ENCODE data around the gene TTC24. TPM values are rescaled to one million over a fixed set of nuclear protein-coding genes. Genes with fewer than 3 reads are reported as not detected.

Gene TTC24
- polyA plus RNA-seq, 3 donors = 0.14 to 0.31 TPM; not detected in 1

DNA sequence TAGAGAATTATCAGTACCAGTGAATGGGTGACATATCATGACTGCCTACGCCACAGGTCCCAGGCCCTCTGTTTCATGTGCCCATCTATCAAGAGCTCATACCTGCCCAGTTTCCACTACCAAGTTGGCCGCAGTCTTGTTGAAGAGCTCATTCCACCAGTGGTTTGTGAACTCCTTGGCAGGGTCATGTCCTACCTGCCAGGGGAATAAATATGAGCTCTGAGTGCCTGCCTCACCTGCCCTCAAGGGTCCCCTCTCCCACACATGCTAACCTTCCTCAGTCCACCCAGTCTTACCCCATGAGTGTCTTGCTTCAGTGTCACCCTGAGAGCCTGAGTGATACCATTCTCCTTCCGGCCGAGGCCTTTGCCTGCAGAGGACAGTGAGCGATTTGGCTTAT is 18.6 kb downstream of the TTC24 start:
- H3K9me3 Mint-ChIP-seq = no peaks in the 10 kb centered on the region
- peaks cover 47 to 51% of the 10 kb centered on the region in 2 donors for H3K36me3 Mint-ChIP-seq
- DNase-seq = no peak
- H4K20me1 ChIP-seq (ENCODE audit: insufficient read depth, low read length) = no peaks in the 10 kb centered on the region
- peak overlapping the region in 2 of 7 donors; percentile 11 to 37 for H3K27ac Mint-ChIP-seq
- no peaks in the 10 kb centered on the region for H3K27me3 ChIP-seq (ENCODE audit: control insufficient read depth in 2 of 2, insufficient read depth in 2 of 2, low read length in 2 of 2)
- H3K4me1 Mint-ChIP-seq = peaks cover 26% of the 10 kb centered on the region
- no peak overlapping the region for H3K9ac ChIP-seq (ENCODE audit: insufficient read depth, low read length, poor library complexity, severe bottlenecking)
- H3K36me3 ChIP-seq (replicated peaks in 1 of 2; ENCODE audit: control insufficient read depth in 1 of 2, insufficient read depth in 2 of 2, low read length in 2 of 2) = peaks cover 34 to 58% of the 10 kb centered on the region in 2 donors
- 92% methylated on average over 5 of the region's 5 CpGs for WGBS (ENCODE audit: insufficient coverage)
- H3K79me2 ChIP-seq (ENCODE audit: insufficient read depth, low read length) = peaks cover 22% of the 10 kb centered on the region
- H3K4me3 Mint-ChIP-seq = no peak overlapping the region
- TF ChIP-seq, protein P1, sequence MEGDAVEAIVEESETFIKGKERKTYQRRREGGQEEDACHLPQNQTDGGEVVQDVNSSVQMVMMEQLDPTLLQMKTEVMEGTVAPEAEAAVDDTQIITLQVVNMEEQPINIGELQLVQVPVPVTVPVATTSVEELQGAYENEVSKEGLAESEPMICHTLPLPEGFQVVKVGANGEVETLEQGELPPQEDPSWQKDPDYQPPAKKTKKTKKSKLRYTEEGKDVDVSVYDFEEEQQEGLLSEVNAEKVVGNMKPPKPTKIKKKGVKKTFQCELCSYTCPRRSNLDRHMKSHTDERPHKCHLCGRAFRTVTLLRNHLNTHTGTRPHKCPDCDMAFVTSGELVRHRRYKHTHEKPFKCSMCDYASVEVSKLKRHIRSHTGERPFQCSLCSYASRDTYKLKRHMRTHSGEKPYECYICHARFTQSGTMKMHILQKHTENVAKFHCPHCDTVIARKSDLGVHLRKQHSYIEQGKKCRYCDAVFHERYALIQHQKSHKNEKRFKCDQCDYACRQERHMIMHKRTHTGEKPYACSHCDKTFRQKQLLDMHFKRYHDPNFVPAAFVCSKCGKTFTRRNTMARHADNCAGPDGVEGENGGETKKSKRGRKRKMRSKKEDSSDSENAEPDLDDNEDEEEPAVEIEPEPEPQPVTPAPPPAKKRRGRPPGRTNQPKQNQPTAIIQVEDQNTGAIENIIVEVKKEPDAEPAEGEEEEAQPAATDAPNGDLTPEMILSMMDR (IDR thresholded peaks at IDR 0.05) = no peak
- H2AFZ ChIP-seq (ENCODE audit: insufficient read depth, low read depth, low read length, poor library complexity, severe bottlenecking) = no peak overlapping the region
- no peak overlapping the region for H3K27ac ChIP-seq (ENCODE audit: low read depth in 1 of 2, low read length in 2 of 2)
- H3K9me3 ChIP-seq (replicated peaks in 1 of 2; ENCODE audit: control insufficient read depth in 1 of 2, insufficient read depth in 1 of 2, low read length in 2 of 2) = no peaks in the 10 kb centered on the region
- no peak overlapping the region for H3K4me2 ChIP-seq (replicated peaks; ENCODE audit: extremely low read depth, low read length, poor library complexity, severe bottlenecking)
- H3K27me3 Mint-ChIP-seq (ENCODE audit: low read depth in 3 of 3) = peaks cover 0 to 2% (median 2%) of the 10 kb centered on the region in 3 donors
- no peak overlapping the region for H3K4me3 ChIP-seq (replicated peaks in 1 of 3; ENCODE audit: low read depth in 2 of 3, low read length in 3 of 3)
- peaks cover 23 to 26% of the 10 kb centered on the region in 2 donors for H3K4me1 ChIP-seq (ENCODE audit: control insufficient read depth in 1 of 2, insufficient read depth in 2 of 2, low read length in 2 of 2)
- intact Hi-C loops (cut with micrococcal nuclease) = loop anchor here in 1 of 2 donors (5.0 kb wide), 1 partner anchor 121 kb away; no protein-coding TSS in a partner anchor

DNA sequence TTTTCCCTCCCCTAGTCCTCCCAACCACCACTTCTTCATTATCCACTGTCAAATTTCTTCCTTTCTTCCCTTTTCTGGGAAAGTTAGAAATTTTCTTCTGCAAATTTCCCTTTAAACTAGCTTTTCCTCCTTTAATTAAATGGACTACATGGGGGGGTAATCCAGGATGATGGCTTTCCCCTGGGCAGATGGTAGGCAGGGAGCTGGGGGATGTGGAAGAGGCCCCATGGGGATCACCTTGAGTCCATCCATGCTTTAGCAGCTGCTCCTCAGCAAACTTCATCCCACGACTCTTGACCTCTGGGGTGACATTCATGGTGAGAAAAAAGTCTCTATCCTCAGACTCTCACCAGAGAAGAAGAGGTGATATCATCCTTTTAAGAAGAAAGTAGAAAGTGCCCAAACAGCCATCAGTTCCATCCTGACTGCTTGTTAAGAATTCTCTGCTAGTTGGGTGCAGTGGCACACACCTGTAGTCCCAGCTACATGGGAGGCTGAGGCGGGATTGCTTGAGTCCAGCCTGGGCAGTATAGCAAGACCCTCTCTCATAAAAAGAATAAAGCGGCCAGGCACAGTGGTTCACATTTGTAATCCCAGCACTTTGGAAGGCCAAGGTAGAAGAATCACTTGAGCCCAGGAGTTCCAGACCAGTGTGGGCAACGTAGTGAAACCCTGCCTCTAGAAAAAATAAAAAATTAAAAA is 19.4 kb downstream of the TTC24 start:
- Histone ChIP-seq H3K9ac (ENCODE audit: insufficient read depth, low read length, poor library complexity, severe bottlenecking) (no peak overlapping the region), H3K27me3 (ENCODE audit: control insufficient read depth in 2 of 2, insufficient read depth in 2 of 2, low read length in 2 of 2) (no peaks in the 10 kb centered on the region), H2AFZ (ENCODE audit: insufficient read depth, low read depth, low read length, poor library complexity, severe bottlenecking) (no peak overlapping the region), H3K4me3 (replicated peaks in 1 of 3; ENCODE audit: low read depth in 2 of 3, low read length in 3 of 3) (no peak overlapping the region), H3K4me2 (replicated peaks; ENCODE audit: extremely low read depth, low read length, poor library complexity, severe bottlenecking) (no peak overlapping the region), H3K79me2 (ENCODE audit: insufficient read depth, low read length) (peaks cover 22% of the 10 kb centered on the region), H4K20me1 (ENCODE audit: insufficient read depth, low read length) (no peaks in the 10 kb centered on the region), H3K9me3 (replicated peaks in 1 of 2; ENCODE audit: control insufficient read depth in 1 of 2, insufficient read depth in 1 of 2, low read length in 2 of 2) (no peaks in the 10 kb centered on the region), H3K36me3 (replicated peaks in 1 of 2; ENCODE audit: control insufficient read depth in 1 of 2, insufficient read depth in 2 of 2, low read length in 2 of 2) (peaks cover 34 to 51% of the 10 kb centered on the region in 2 donors), H3K27ac (ENCODE audit: low read depth in 1 of 2, low read length in 2 of 2) (no peak overlapping the region), H3K4me1 (ENCODE audit: control insufficient read depth in 1 of 2, insufficient read depth in 2 of 2, low read length in 2 of 2) (peaks cover 23 to 26% of the 10 kb centered on the region in 2 donors)
- no peak for DNase-seq
- no peaks in the 10 kb centered on the region for H3K9me3 Mint-ChIP-seq
- peaks cover 26% of the 10 kb centered on the region for H3K4me1 Mint-ChIP-seq
- H3K27ac Mint-ChIP-seq = peak overlapping the region in 2 of 7 donors; percentile 5 to 37
- intact Hi-C loops (cut with micrococcal nuclease) = loop anchor here in 1 of 2 donors (5.0 kb wide), 1 partner anchor 122 kb away; no protein-coding TSS in a partner anchor
- no peak overlapping the region for H3K4me3 Mint-ChIP-seq
- TF ChIP-seq, protein P1 (IDR thresholded peaks at IDR 0.05) = no peak
- WGBS (ENCODE audit: insufficient coverage) = 100% methylated on average over 1 of the region's 4 CpGs
- peaks cover 0 to 2% (median 2%) of the 10 kb centered on the region in 3 donors for H3K27me3 Mint-ChIP-seq (ENCODE audit: low read depth in 3 of 3)
- peaks cover 46 to 47% of the 10 kb centered on the region in 2 donors for H3K36me3 Mint-ChIP-seq
